PC-3 (cell line): ENCODE results near the gene CST5.

Source experiments
- CTCF ChIP-seq: fragments of 300-600 bp; sonication (generic); conservative IDR thresholded peaks from 2 replicates; pipeline ENCODE4 v1.5.1; 2017; ENCODE audit warnings: antibody characterized with exemption, low read depth, mild to moderate bottlenecking, low read length
- EZH2 ChIP-seq: fragments of 300-600 bp; sonication (generic); IDR thresholded peaks from one replicate; pipeline ENCODE4 v1.6.1; 2017; ENCODE audit warnings: antibody characterized with exemption, mild to moderate bottlenecking, low read length; ENCODE audit not compliant: unreplicated experiment

GRCh38 chr20:23907579-23907978, 28.0 kb upstream of the CST5 start:
- TF ChIP-seq CTCF (no peak), EZH2 (no peak)
